Nephron progenitor cell (in vitro differentiated cells): ENCODE data around the gene WDR7.

Experiments used
- DNase-seq: peaks from one replicate; pipeline ENCODE4 v3.0.0; 2021
- H3K27ac Mint-ChIP-seq: 2 replicates; pipeline ENCODE4 v1.8.0; 2021; ENCODE audit warnings: mild to moderate bottlenecking, moderate library complexity, mixed read lengths
- H3K27me3 Mint-ChIP-seq: 2 replicates; pipeline ENCODE4 v1.8.0; 2021; ENCODE audit warnings: mild to moderate bottlenecking, low read depth, mixed read lengths; ENCODE audit not compliant: poor library complexity
- H3K36me3 Mint-ChIP-seq: 2 replicates; pipeline ENCODE4 v1.8.0; 2021; ENCODE audit warnings: low read depth, mixed read lengths
- H3K4me1 Mint-ChIP-seq: 2 replicates; pipeline ENCODE4 v1.8.0; 2021; ENCODE audit warnings: mixed read lengths
- H3K4me3 Mint-ChIP-seq: 2 replicates; pipeline ENCODE4 v1.8.0; 2021; ENCODE audit warnings: mild to moderate bottlenecking, moderate library complexity, mixed read lengths
- H3K9me3 Mint-ChIP-seq: 2 replicates; pipeline ENCODE4 v1.8.0; 2021; ENCODE audit warnings: mild to moderate bottlenecking, moderate library complexity, mixed read lengths
- TF ChIP-seq, protein P1 (sequence below): fragments of 200-600 bp; sonication (generic); IDR thresholded peaks from 2 replicates; pipeline ENCODE4 v1.5.0; 2021; ENCODE audit warnings: antibody characterized with exemption

Gene WDR7

DNA sequence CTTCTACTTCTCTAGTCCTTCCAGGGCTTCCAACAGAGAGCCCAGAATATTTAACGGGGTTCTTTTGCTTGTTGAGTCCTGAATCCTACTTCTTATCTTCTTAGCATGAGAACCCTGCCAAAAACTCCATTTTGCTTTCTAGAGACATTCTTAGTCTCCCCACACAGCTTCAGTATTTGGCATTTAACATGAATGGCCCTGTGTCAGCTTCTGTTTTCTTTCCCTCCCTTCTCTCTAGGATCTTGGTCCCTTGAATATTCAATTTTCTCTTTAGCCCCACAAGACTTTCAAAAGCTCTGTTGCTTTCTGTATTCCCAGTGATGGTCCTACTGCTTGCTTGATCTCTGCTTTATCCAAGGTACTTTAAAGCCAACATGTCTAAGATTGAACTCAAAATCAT is 89.5 kb downstream of the WDR7 start:
- no peak overlapping the region for H3K4me3 Mint-ChIP-seq
- H3K27ac Mint-ChIP-seq, result no peak overlapping the region
- H3K27me3 Mint-ChIP-seq, result no peaks in the 10 kb centered on the region
- no peak for DNase-seq
- TF ChIP-seq, protein P1, sequence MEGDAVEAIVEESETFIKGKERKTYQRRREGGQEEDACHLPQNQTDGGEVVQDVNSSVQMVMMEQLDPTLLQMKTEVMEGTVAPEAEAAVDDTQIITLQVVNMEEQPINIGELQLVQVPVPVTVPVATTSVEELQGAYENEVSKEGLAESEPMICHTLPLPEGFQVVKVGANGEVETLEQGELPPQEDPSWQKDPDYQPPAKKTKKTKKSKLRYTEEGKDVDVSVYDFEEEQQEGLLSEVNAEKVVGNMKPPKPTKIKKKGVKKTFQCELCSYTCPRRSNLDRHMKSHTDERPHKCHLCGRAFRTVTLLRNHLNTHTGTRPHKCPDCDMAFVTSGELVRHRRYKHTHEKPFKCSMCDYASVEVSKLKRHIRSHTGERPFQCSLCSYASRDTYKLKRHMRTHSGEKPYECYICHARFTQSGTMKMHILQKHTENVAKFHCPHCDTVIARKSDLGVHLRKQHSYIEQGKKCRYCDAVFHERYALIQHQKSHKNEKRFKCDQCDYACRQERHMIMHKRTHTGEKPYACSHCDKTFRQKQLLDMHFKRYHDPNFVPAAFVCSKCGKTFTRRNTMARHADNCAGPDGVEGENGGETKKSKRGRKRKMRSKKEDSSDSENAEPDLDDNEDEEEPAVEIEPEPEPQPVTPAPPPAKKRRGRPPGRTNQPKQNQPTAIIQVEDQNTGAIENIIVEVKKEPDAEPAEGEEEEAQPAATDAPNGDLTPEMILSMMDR, result no peak
- no peaks in the 10 kb centered on the region for H3K4me1 Mint-ChIP-seq
- H3K36me3 Mint-ChIP-seq, result peaks cover 12% of the 10 kb centered on the region
- no peaks in the 10 kb centered on the region for H3K9me3 Mint-ChIP-seq

DNA sequence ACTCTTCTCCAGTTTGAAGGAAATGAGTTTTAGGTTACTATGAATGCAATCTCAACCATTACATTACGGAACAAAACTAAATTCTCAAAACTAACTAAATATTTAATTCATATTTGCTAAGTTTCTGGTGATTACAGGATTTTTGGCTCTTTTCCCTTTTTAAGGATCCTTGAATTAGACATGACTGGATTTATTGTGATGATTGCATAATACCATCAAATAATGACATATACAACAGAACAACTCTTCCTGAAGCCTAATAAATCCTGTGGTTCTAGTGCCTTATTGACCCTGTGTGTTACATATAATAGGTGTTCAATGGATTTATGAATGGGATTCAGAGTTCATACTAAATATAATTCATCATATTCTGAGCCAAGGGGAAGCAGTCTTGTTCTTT is 90.5 kb downstream of the WDR7 start:
- Mint-ChIP-seq H3K27me3 (no peaks in the 10 kb centered on the region), H3K4me3 (no peak overlapping the region), H3K36me3 (peaks cover 12% of the 10 kb centered on the region), H3K9me3 (no peaks in the 10 kb centered on the region), H3K4me1 (no peaks in the 10 kb centered on the region), H3K27ac (no peak overlapping the region)
- no peak for DNase-seq
- TF ChIP-seq, protein P1, result no peak

DNA sequence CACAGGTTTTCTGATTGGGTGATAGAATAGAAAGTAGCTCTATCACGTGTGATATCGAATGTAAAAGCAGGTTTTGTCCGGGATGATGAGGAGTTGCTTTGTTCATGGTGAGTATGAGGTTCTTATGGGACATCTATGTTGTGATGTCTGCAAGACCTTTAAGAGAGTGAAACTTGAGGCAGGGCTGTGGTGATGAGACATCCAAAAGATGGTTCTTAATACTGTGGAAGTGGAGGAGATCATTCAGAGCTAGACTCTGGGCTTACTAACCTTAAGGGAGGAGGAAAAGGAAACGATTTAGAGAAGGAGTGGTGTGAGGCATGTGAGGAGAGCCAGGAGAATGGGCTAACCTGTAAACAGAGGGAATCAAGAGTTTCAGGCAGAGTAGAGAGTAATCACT is 92.0 kb downstream of the WDR7 start:
- H3K27me3 Mint-ChIP-seq, result no peaks in the 10 kb centered on the region
- H3K36me3 Mint-ChIP-seq, result peaks cover 12% of the 10 kb centered on the region
- TF ChIP-seq, protein P1, result no peak
- no peak overlapping the region for H3K27ac Mint-ChIP-seq
- no peak for DNase-seq
- H3K9me3 Mint-ChIP-seq, result no peaks in the 10 kb centered on the region
- H3K4me1 Mint-ChIP-seq, result no peaks in the 10 kb centered on the region
- no peak overlapping the region for H3K4me3 Mint-ChIP-seq

DNA sequence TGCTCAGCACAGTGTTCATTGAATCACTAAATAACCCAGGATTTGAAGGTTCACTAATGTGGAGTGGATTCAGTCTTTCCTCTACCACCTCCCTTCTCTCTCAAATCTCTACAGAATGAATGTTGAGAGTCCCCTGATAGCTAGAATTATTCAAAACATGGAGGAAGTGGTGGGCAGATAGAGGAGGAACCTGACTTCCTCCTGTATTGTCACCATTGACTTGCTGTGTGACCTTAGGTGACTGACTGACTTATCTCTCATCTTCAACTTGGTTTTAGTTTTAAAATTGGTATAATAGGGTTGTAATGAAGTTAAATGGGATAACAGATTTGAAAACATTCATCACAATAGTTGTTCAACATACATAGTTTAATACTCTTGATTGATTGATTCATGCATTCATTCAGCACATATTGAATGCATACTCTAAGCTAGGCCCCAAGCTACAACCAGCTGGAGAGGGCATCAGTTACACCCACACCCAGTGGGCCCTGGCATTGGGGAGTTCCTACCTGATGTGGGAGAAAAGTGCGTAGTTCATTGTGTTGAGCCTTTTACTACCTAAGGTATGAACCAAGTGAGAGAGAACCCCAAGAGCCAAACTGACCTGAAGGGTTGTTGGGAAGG is 96.0 kb downstream of the WDR7 start:
- TF ChIP-seq, protein P1, result no peak
- Mint-ChIP-seq H3K36me3 (no peaks in the 10 kb centered on the region), H3K27ac (no peak overlapping the region), H3K4me1 (no peaks in the 10 kb centered on the region), H3K27me3 (no peaks in the 10 kb centered on the region), H3K9me3 (no peaks in the 10 kb centered on the region), H3K4me3 (no peak overlapping the region)
- DNase-seq, result no peak

DNA sequence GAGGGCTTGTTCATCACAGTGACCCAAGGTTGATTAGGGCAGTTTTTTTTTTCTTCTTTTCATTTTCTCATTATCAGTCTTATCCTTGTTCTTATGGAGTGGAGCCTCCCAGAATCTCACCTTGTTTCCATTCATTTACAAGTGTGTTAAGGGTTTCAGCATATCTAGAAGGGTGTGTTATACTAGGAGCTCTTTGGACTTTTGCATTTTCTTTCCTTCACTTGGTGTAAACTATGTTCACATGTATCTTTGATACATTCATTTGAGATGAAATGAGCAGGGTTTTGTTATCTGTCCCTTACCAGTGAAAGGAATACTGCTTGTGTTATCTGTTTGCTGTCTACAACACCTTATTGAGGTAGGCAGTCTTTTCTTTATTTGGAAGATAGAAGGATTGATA is 96.7 kb downstream of the WDR7 start:
- Mint-ChIP-seq H3K4me1 (no peaks in the 10 kb centered on the region), H3K27me3 (no peaks in the 10 kb centered on the region), H3K4me3 (no peak overlapping the region), H3K27ac (no peak overlapping the region), H3K9me3 (no peaks in the 10 kb centered on the region), H3K36me3 (no peaks in the 10 kb centered on the region)
- no peak for DNase-seq
- TF ChIP-seq, protein P1, result no peak

DNA sequence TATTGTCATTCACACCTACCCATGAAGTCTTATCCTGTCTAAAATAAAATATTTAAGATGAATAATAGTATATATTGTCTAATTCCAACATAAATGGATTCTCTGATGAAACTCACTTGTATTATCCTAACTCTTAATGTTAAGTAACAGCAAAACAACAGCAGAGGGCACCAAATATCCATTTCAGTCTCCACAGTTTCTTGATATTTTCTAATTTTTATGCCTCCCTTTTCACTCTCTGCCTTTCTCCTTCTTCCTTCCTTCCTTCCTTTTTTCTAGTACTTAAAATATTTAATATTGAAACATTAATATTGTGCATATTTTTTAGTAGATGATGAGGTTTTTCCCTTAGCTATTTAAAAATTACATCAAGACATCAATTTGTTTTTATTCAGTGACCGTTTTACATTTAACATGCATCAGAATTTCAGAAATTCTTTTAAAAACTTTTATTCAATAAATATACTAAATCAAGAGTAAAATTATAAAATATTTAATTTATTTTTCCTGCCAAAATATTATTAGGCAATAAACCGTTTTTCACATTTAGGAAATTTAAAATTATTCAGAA is 97.6 kb downstream of the WDR7 start:
- H3K9me3 Mint-ChIP-seq, result no peaks in the 10 kb centered on the region
- peak; percentile 13 for DNase-seq
- H3K4me3 Mint-ChIP-seq, result no peak overlapping the region
- H3K4me1 Mint-ChIP-seq, result no peaks in the 10 kb centered on the region
- H3K27ac Mint-ChIP-seq, result no peak overlapping the region
- H3K36me3 Mint-ChIP-seq, result no peaks in the 10 kb centered on the region
- H3K27me3 Mint-ChIP-seq, result no peaks in the 10 kb centered on the region
- TF ChIP-seq, protein P1, result peak; percentile 86
